ENCODE data around the gene XIRP2.

Gene XIRP2, protein sequence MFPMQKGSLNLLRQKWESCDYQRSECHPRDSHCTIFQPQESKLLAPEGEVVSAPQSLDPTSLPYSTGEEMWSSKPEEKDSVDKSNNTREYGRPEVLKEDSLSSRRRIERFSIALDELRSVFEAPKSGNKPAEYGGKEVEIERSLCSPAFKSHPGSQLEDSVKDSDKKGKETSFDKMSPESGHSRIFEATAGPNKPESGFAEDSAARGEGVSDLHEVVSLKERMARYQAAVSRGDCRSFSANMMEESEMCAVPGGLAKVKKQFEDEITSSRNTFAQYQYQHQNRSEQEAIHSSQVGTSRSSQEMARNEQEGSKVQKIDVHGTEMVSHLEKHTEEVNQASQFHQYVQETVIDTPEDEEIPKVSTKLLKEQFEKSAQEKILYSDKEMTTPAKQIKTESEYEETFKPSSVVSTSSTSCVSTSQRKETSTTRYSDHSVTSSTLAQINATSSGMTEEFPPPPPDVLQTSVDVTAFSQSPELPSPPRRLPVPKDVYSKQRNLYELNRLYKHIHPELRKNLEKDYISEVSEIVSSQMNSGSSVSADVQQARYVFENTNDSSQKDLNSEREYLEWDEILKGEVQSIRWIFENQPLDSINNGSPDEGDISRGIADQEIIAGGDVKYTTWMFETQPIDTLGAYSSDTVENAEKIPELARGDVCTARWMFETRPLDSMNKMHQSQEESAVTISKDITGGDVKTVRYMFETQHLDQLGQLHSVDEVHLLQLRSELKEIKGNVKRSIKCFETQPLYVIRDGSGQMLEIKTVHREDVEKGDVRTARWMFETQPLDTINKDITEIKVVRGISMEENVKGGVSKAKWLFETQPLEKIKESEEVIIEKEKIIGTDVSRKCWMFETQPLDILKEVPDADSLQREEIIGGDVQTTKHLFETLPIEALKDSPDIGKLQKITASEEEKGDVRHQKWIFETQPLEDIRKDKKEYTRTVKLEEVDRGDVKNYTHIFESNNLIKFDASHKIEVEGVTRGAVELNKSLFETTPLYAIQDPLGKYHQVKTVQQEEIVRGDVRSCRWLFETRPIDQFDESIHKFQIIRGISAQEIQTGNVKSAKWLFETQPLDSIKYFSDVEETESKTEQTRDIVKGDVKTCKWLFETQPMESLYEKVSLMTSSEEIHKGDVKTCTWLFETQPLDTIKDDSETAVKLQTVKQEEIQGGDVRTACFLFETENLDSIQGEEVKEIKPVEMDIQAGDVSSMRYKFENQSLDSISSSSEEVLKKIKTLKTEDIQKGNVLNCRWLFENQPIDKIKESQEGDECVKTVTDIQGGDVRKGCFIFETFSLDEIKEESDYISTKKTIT (N-terminal part only)

DNA sequence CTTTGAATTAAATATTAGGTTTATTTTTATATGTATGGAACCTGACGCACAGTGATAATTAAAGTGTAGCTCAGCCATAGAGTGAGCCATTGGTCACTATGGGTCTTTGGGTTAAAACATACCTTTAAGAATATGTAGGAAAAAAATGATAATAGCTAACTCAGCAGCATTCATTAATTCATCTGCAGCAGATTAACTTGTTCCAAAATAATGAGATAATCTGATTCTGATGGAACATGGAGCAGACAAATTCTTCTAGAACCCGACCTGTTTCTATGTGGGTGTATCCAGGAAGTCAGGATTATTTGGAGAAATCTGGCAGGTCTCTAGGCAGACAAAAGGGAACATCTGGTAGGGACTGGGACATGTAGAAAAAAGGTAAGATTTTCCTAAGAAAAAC is at the start of gene XIRP2:
Gene XIRP2 (plus strand): TSS at position 301 of the 400 bp plus-strand sequence. CDS start 15,003 bp downstream, outside the sequence.
- no peak for DNase-seq (ENCODE audit: low spot score)

DNA sequence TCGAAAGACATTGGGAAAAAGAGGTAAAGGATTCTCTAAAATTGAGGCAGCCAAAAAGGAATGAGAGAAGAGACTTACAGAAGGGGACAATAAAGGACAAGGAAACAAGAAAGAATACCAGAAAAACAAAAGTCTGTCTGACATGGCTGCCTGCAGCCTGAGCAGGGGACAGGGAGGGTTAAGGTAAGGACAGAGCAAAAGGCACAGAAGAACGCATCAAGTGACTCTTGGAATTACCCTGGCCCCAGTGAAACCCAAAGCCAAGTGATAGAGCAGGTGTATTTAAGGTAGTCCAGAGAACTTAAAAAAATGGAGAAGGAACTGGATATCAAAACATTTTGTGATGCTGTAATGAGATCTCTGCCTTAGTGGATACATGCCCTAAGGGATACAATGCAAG is 47.1 kb upstream of the XIRP2 start:
- DNase-seq (ENCODE audit: low spot score) = no peak

DNA sequence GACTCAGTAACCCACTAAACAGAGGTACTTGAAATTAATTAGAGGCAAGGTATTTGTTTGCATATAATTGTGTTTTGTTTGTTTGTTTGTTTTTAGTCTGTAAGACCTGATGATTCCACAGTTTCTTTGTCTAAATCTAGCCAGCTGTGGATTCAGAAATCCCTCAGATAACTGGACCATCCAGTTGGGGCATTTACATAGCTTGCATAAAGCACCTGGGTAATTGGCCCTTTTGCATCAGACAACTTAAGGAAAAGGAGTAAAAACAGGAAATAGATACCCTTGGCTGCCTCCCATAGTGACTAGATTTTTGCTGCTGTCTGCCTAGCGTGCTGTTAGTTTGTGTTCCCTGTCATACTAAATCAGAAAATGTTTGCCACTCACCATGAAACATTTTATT is 46.6 kb upstream of the XIRP2 start:
- no peak for DNase-seq (ENCODE audit: low spot score)

DNA sequence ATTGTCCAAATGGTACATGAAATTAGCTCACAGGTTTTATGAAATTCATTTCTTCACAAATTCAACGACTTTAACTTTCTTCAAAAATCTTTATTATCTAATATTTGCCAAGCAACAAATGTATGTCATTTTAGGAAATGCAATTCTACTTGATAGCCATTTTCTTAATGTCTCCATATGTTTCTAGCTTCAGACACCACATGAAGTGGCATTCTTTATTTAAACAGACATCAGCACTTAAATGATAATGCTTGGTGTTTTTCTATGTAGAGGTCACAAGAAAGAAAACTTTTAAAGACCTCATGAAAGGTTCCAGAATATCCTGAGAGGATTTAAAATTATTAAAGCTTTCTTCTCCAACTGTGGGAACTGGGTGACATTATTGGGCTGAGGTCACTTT is 44.2 kb upstream of the XIRP2 start:
- DNase-seq (ENCODE audit: low spot score) = no peak

DNA sequence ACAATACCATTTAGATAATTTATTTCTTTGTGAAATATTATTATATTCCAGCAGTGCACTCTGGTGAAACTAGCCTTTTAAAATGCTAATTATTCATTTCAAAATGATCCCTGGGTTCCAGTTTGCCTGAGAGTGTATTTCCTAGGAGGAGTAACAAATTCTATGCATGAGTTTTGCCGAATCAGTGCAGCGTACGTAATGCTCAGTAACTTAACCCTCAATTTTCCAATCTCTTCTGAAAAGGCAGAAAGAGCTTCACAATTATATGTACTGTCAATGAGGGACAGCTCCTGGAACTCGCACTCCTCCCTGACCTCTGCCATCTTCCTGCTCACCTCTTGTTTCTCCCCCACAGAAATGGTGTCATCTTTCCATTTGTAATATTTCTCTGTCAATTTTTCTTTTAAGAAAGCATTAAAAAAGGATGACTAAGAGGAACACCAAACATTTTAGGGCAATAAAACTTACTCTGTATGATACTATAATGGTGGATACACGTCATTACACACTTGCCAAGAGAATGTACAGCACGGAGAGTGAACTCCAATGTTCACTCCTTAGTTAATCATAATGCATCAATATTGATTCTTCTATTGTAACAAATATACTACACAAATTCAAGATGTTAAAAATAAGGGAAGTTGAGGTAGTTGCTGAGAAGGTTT is 25.7 kb upstream of the XIRP2 start:
- DNase-seq (ENCODE audit: low spot score) = no peak

DNA sequence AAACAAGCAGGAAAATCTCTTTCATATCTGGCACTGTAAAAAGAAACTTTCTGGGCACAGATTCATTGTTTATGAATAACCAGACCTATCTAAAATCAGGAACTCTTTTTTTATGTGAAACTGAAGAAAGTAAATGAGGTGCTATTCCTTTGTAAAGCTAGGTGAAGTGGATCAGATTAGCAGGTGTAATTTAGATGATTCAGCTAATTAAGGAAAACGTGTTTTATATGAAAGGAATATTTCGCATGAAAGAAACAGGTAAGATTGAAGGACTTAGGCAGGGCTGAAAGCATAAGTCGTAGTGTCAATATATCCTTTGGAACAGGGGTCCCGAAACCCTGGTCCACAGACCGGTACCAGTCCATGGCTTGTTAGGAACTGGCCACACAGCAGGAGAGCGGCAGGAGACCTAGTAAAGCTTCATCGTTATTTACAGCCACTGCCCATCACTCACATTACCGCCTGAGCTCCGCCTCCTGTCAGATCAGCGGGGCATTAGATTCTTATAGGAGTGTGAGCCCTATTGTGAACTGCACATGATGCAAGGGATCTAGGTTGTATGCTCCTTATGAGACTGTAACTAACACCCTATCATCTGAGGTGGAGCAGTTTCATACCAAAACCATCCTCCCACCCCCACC is 20.3 kb upstream of the XIRP2 start:
- no peak for DNase-seq (ENCODE audit: low spot score)

DNA sequence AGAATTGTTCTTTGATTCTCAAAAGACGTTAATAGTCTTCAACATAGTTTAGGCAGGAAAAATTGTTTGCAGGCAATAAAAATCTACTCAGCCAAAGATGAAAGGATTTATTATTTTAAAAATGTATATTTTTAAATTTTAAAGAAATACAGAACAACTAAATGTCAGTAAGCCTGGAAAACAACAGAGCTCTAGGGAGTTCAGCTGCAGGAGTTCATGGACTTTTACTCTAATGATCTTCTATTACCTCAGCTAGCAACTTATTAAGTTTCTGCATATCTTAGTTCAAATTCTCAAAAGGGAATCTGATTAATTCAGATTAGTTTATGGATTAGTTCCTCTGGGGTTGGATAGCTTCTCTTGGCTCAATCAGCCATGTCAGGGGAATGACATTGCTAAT is 17.9 kb upstream of the XIRP2 start:
- DNase-seq (ENCODE audit: low spot score) = no peak

DNA sequence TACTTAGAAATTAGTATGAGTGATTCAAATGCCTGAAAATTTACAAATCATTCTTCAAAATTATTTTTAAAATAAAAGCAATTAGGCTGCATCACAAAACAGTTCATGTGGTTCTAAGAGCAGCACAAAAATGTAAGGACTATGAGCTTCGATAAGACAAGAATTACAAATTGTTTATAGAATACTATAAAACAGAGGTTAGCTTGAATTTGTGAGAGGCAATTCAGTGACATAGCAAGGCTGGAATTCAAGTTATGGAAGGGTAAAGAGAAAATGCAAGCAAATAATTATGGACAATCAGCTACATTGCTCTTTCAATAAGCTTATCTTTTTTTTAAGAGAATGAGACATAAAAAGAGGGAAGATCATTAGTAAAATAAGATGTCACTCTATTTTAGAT is 7.1 kb upstream of the XIRP2 start:
- DNase-seq (ENCODE audit: low spot score) = no peak

DNA sequence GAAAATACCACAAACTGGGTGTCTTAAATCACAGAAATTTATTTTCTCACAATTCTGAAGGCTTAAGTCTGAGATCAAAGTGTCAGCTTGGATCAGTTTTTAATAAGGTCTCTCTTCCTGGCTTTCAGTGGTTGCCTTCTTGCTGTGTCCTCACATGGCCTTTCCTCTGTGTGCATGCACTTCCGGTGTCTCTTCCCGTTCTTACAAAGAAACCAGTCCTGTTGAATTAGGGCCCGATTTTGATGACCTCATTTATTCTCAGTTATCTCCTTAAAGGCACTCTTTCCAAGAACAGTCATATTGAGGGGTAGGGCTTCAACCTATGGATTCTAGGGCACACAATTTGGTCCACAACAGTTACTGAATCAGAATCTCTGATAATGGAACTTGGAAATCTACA is 5.4 kb upstream of the XIRP2 start:
- DNase-seq (ENCODE audit: low spot score) = no peak

DNA sequence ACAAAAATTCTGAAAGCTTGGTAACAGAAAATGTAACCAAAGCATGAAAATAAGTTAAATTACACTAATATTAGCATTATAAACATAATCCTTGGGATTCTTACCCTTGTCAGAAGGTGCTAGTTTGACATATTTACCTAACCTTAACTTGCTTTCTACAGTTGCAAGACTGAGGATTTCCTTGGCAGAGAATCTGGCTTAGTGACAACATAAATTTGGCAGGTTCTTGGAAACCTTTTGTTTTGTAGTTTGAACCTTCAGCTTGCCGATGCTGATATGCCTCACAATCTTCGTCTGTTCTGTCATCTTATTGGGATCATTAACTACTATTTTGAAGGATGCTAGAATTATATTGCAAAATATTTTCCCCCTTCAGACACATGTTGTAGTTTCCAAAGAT is 3.4 kb downstream of the XIRP2 start:
- no peak for DNase-seq (ENCODE audit: low spot score)

DNA sequence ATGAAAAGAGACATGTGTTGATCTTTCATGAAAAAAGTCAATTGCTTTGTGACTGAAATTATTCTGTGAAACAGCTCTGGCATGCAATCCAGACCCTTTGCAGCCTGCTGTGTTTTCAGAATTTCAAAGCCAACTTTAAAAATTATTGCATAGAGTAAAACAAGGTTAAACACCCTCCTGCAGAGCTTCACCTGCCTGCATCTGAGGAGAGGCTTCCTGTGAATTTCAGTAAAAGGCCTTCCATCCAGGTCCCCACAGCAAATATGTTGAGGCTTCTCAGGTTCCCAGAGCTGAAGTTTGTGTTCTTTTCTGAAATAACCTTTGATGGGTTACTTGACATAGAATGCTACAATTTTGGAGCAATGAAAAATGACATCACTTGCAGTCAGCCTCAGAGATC is 4.1 kb downstream of the XIRP2 start:
- no peak for DNase-seq (ENCODE audit: low spot score)

DNA sequence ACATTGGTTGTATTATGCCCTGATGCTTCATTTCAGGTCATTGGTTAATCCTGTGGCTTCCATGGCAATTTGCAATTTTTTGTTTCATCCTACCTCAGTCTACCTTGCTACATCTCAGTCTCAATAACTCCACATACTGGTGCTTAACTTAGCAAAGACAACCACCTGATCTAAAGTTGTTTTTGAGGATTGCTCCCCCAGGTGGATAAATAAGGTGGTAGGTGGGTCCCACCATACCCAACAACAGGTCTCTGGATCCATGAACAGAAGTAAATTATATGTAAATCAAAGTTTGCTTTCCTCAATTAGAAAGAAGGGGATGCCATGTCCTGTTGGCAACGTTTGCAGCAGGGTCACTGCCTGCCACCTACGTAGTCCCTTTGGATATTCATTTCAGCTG is 7.0 kb downstream of the XIRP2 start:
- no peak for DNase-seq (ENCODE audit: low spot score)

DNA sequence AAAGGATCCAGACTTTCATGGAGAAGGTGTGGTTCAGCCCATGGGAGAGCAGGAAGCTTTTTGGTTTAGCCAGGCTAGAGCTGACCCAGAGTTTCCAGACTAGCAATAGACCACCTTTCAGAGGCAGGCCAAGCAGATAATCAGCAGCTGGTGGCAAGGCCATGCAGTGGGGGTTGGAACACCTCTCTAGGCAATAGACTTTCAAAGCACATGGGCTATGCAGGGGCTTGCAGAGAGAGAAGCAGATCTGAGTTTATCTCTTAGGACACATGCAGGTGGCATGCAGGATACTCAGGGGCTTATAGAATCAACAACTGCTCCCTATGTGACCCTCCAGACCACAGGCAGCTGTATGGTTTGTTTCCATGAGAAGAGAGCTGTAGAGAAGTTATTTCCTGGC is 9.4 kb downstream of the XIRP2 start:
- DNase-seq (ENCODE audit: low spot score) = no peak

DNA sequence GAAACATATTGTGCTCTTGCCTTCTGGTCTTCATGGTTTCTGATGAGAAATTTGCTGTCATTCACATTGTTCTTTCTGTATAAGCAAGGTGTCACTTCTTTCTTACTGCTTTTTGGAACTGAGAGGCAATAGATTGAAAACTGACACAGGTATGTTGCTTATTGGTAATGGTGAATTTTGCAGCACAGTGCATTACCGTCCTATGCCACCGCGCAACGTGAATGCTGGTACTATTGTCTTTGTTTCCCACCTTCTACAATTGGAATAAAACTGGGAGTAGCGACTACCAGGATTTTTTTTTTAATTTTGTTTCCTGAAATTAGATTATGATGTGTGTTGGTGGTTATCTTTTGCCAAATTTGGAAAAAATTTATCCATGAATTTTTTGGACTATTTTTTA is 11.4 kb downstream of the XIRP2 start:
- DNase-seq (ENCODE audit: low spot score) = no peak

DNA sequence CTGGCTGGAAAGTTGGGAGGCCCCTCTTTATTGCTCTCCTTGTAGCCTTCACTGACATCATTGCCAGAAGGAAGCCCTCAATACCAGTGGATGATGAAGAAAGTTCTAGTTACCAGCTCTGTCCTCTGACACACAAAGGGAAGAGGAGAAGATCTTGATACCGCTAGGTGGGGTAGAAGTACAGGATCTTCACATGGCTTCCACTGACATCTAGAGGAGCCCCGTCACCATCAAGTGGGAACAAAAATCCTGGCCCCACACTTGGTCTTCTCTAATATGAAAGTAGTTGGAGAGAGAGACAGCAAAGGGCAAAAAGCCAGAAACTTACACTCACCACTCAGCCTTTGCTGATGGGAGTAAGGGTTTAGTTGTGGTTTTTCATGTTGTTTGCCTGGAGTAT is 12.4 kb downstream of the XIRP2 start:
- DNase-seq (ENCODE audit: low spot score) = no peak

DNA sequence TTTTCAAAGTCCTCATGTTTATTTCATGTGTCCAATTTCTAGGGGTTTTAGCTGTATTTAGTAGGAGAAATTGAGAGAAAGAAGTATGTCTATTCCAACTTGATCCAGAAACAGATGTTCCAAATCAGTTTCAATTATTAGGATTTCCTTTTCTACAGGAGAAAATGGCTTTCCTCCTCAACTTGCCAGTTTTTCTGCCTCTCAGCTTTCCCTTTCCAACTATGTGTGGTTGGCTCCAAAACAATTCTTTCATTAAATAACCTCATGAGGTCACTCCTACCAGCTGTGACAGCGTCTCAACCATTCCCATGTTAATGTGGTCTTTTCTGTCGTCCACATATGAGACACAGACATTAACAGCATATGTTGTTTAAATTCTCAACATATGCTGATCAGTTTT is 13.1 kb downstream of the XIRP2 start:
- DNase-seq (ENCODE audit: low spot score) = no peak

DNA sequence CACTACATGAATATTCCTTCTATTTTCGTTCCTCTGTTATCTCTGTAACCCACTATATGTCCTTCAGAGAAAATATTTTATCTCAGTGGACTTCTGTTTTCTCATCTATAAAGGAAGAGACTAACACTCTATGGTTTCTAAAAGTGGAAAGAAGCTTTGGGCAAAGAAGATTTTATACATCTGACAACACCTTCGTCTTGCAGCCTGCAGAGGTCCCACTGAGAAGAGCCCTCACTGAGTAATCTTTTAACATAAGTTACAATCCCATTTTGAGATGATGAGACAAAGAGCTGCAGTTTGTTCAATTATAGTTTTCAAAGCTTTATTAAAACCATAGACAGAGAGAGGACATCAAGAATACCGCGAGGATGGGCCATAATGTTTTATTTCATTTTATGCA is 28.7 kb downstream of the XIRP2 start:
- DNase-seq (ENCODE audit: low spot score) = no peak

DNA sequence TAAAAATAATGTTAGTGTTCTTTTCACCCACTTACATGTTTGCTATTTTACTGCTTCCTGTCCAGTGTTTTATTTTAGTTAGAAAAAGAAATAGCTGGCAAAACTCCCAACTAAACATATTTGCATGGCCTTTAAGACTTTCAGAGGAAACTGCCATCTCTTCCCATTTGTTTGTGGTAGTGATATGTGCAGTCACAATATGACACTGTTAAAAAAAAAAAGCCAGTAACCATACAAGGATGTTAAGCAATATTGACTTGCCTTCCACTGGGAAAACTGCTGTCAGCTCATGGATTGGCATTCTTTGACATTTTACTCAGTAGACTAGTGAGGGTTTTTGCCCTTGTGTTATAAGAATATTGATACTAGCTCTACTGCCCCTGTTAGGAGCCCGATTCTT is 29.1 kb downstream of the XIRP2 start:
- DNase-seq (ENCODE audit: low spot score) = no peak

DNA sequence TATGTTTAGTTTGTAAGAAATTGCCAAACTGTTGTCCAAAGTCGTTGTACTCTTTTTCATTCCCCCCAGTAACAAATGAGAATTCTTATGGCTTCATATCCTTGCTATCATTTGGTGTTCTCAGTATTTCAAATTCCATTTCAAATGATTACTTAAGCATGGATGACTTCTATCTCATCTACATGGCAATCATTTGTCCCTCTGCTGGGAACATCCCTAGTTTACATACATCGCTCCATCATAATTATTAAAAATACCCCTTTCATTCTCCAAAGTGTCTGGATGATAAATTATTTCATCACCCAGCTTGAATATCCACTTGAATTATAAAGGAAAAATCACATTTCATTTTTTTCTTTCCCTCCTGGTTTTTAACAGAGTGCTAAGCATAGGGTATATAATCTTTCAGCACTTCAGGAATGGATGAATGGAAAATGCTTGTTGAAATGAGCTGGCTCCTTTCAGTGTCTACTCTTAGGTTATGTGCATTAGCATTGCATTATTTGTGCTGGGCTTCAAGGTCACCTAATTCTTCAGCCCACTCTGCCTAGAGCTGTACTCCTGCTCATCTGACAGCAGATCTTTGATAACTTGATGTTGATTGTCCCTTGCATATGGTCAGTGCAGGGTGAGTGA is 33.1 kb downstream of the XIRP2 start:
- no peak for DNase-seq (ENCODE audit: low spot score)

DNA sequence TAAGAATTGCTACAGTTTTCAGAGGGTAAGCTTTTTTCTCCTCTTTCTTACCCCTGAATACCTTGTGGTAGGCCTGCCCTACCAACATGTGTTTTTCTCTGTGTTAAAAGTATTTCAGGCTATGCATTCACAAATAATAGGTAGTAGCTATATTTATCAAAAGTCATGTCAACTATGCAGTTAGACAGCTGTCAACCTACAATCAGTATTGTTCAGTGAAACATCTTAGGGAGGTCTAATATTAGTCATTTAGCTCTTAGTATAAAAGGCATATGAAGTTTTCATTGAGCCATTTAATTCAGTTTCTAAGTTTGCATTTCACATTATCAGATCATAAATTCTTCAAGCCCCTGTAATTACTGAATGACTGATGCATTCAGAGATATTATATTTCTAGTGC is 36.7 kb downstream of the XIRP2 start:
- DNase-seq (ENCODE audit: low spot score) = no peak

DNA sequence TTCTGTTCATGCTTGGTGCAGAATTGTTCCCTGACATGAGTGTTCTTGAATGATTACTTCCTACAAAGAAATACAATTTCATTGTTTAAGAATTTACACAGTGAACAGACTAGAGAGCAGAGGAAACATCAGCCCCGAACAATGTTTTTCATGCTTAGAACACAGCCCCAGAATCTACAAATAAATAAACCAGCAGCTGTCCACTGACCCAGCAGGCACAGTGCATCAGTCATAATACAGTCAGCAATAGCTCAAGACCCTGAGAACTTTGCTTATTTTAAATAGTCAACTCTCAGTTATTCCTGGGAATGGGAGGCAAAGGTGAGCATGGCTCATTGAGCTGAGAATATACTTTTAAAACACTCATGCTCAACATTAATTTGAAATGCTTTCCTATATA is 38.4 kb downstream of the XIRP2 start:
- DNase-seq (ENCODE audit: low spot score) = no peak

All from ecto neural progenitor cell (in vitro differentiated cells).